Activated CD4-positive, alpha-beta T cell treated with anti-CD3 and anti-CD28 coated beads for 48 hours (primary cell): Measurements from ENCODE around the gene CETP.
A peak's percentile ranks its signal among the peaks of the same experiment; 100 is the strongest.

Source experiments
- DNase-seq: peaks from one replicate; pipeline ENCODE4 v3.0.0-alpha.2; 2020

CETP gene, protein sequence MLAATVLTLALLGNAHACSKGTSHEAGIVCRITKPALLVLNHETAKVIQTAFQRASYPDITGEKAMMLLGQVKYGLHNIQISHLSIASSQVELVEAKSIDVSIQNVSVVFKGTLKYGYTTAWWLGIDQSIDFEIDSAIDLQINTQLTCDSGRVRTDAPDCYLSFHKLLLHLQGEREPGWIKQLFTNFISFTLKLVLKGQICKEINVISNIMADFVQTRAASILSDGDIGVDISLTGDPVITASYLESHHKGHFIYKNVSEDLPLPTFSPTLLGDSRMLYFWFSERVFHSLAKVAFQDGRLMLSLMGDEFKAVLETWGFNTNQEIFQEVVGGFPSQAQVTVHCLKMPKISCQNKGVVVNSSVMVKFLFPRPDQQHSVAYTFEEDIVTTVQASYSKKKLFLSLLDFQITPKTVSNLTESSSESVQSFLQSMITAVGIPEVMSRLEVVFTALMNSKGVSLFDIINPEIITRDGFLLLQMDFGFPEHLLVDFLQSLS

DNA sequence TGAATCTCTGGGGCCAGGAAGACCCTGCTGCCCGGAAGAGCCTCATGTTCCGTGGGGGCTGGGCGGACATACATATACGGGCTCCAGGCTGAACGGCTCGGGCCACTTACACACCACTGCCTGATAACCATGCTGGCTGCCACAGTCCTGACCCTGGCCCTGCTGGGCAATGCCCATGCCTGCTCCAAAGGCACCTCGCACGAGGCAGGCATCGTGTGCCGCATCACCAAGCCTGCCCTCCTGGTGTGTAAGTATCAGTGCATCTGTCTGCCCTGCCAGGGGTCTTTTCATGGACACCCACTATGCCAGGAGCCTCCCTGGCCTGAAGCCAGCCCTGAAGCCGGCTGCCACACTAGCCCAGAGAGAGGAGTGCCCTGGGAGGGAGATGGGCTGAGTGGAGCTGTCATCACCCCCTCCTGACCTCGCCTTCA lies at the start of gene CETP:
Gene CETP (plus strand): TSS at position 100 of the 431 bp plus-strand sequence. CDS start 30 bp downstream, at position 130.
- no peak for DNase-seq

DNA sequence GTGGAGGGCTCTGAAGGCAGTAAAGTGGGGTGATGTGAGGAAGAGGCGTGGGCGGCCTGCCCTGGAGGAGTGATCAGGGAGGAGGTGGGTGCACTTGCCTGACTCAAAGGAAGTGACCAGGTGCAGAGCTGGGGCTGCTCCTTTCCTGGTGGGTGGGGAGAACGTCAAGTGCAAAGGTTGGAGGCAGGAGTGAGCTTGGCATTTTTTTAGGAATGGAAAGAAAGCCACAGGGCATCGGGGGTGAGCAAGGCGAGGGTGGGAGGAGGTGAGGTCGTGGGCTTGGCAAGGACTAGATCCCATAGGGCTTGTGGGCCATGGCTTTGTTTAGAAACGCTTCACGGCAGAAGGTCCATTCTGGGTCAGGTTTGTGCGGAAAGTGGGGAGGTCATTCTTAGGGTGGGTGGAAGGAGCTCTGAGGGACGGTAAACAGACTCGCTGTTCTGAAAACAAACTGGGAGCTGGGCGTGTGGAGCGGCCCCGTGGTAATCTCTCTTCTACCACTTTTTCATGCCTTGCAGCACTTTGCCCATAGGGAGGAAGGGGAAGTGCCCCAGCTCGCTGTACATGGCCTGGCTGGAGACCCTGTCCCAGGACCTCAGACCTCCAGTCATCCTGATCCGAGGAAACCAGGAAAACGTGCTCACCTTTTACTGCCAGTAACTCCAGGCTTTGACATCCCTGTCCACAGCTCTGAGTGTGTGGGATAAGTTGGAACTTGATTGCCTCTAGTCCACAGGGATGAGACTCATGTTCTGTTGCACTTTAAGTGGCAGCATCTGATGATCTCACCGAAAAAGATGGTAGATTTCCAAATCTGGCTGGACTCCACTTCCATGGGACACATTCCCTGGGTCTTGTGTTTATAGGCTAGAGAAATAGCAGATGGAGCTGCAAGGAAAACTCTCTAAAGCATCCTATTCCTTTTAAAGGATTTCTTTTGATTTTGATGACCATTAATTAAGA lies 48.7 kb upstream of the CETP start:
- DNase-seq: no peak

DNA sequence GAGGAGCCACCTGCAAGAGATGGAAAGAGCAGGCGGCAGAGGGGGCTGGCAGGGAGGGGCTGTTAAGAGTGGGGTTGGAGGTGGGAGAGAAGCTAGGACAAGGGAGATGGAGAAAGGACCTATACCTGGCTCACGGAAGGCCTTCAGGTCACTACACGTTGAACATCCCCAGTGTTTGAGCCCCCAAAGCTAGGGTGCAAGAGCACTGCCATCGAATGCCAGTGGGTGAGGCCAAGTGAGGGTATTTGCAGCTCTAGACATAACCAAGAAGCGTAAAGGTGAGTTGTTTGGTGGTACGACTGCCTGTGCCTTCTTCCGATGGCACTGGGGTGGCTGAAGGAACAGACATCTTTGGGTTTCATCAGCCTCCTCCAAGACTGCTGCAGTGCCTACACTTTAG lies 46.9 kb upstream of the CETP start:
- DNase-seq: no peak

DNA sequence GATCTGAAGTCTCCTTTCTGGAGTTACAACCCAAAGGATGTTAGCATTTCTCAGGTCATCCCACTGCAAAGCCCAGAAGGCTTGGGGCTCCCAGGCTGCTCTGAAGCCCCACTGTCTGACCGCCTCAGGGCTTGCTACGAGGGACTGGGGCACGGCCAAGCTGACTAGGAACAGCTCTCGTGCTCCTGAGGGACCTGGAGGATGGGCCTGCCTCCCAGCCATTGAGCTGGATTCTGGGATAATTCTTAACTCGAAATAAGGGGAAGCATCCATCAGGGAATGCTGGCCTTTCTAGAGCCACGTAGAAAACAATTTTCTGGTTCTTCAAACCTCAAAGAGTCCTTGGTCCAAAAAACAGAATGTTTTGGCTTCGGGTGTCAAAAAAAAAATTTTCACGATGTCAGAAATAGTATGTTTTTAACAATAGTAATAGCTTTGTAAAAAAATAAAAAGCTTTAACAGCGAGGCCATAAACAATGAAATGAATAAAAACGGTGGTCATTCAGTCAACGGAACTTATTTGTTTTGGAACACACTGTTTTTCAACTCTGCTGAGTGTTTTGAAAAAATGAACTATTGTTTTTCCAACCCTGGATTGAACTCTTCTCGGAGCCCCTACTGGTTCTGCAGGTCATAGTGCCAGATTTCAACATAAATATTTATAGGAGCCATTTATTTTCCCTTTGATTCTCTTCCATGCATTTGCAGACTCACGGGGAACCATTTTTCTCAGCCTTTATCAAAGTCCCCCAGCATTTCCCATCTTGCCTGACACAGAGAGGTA lies 46.2 kb upstream of the CETP start:
- no peak for DNase-seq

DNA sequence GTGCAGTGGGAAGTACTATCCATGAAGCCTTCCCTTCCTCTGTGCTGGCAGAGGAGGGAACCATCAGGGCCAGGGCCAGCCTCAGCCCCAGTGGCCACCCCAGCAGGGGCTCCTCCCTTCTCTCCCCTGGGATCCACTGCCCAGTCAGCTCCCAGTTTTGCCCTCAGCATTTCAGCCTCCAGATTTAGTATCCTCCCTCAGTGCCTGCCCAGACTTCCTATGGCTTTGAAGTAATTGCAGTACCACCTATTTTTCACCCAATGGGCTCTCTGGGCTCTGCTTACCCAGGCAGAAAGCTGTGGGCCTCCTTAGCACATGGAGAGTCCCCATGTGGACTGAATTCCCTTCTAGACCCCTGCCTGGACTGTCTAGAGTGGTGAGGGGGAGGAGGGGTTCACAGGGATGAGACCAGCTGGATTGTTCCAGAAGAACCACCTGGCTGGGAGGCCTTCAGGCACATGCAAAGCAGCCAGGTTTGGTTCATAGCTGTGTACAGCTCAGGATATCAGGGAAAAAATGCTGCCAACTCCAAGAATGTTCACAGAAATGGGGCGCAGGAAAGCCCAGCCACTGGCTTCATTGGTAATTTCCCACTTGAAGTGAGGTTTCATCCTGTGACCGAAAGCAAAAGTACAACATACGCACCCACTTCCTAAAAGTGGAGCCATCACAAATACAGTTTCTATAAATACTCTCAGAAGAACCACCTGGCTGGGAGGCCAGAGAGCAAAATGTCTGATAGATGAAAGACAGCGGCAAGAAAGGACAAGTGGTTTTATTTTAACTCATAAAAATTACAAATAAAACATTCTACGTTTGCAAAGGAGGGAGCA lies 45.0 kb upstream of the CETP start:
- DNase-seq: peak; percentile 34

DNA sequence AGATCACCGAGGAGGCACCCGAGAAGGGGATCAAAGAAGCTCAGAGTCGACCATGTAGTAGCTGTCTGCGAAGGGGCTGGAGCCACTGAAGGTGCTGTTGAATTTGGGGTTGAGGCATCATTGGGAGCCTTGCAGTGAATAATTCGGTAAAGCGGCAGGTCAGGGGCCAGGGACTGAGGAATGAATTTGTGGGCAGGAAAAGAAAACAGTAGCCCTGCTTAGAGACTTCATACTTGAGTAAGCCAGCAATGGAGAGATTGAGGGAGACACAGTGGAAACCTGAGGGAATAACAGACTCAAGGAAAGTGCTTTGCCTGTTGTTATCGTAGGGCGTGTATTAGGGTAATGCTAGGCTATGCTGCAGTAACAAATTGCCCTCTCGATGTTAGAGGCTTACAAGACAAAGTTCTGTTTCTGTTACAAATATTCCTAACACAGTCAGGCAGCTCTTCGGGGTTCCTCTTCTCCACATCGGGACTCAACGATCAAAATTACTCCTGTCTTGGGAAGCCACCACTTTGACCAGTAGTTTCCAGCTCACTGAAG lies 43.2 kb upstream of the CETP start:
- DNase-seq: no peak

DNA sequence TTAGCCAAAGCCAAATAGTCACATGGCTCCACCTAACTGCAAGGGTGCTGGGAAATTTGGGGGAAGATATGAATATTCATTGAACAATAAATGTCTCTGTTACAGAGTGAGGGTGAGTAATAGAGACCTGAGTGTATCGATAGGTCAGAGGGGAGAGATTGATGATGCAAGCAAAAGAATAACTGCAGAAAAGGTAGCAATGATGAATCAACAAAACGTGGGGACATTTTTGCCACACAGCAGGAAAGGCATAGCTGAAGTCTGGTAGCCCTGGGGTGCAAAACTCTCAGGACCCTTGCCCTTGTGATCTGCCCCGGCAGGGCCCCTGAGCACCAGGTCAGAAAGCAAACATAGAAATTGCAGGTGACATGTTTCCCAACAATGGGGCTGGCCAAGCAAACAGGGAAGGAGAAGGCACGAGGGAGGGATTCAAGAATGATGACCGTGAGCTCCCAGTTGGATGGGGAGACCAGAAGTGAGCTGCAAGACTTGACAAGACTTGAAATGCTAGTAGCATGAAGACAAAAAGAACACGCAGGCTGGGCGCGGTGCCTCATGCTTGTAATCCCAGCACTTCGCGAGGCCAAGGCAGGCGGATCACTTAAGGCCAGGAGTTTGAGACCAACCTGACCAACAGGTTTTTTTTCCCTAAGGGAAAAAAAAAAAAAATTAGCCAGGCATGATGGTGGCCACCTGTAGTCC lies 42.5 kb upstream of the CETP start:
- DNase-seq: no peak

GRCh38 chr16:56921571-56921970 lies 40.2 kb upstream of the CETP start:
- DNase-seq: no peak

DNA sequence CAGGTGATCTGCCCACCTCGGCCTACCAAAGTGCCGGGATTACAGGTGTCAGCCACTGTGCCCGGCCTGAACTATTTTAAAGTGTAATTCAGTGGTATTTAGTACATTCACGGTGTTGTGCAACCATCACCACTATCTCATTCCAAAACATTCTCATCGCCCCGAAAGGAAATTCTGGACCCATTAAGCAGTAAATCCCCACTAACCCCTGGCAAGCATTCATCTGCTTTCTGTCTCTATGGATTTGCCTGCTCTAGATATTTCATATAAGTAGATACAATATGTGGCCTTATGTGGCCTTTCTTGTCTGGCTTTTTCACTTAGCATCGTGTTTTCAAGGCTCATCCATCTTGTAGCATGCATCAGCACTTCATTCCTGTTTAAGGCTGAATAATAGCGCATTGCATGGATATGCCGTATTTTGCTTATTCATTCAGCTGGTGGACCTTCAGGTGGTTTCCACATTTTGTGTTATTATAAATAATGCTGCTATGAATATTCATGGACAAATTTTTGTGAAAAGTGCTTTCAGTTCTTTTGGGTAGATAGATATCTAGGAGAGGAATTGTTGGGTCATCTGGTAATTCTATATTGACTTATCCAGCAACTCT lies 38.2 kb upstream of the CETP start:
- no peak for DNase-seq

DNA sequence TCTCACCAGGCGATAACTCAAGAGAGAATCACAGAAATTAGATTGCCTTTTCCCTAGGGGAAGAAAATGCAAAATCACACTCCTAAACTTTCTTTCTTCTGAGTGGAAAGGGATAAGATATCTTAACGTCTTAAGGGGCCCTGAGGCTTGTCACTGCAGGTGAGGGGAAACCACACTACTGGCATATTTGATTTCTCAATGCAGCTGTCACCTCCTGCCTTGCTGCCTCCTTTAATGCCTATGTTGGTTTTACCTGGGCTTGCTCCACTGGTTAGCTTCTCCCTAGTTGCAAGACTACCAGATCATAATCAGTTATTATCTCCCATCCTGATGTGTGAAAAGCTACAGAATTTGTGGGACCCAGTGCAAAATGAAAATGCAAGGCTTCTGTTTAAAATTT lies 34.3 kb upstream of the CETP start:
- no peak for DNase-seq

GRCh38 chr16:56929639-56930038 lies 32.1 kb upstream of the CETP start:
- no peak for DNase-seq

DNA sequence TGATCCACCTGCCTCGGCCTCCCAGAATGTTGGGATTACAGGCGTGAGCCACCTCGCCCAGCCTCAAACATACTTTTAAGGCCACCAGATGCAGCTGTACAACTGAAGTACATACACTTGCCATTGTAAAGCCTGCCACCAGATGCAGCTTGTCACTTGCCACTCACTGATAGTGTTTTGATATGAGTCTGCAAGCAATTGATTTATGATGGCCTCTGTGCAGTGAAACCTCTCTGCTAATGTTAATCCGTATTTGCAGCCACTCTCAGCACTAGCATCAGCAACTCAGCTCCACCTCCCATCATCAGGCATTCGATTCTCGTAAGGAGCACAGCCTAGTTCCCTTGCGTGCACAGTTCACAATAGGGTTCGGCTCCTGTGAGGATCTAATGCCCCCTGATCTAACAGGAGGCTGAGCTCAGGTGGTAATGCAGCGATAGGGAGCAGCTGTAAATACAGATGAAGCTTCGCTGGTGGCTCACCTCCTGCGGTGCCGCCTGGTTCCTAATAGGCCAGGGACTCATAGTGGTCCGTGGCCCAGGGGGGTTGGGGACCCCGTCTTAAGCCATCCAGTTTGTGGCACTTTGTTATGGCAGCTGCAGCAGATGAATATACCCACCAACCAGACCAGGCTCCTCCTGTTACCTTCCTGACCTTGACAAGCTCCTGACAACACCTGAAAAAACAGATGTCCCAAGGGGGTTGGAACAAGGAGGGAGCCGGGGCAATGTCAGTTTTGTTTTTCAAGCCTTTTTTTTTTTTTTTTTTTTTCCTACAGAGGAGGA lies 31.1 kb upstream of the CETP start:
- no peak for DNase-seq

GRCh38 chr16:56931271-56931891 lies 30.4 kb upstream of the CETP start:
- no peak for DNase-seq

GRCh38 chr16:56931892-56932720 lies 29.6 kb upstream of the CETP start, which contains the start of gene HERPUD1:
Gene HERPUD1, plus strand, starts transcription at chr16:56932142. Its CDS starts 103 bp downstream, at chr16:56932245.
- peak; percentile 100 for DNase-seq

DNA sequence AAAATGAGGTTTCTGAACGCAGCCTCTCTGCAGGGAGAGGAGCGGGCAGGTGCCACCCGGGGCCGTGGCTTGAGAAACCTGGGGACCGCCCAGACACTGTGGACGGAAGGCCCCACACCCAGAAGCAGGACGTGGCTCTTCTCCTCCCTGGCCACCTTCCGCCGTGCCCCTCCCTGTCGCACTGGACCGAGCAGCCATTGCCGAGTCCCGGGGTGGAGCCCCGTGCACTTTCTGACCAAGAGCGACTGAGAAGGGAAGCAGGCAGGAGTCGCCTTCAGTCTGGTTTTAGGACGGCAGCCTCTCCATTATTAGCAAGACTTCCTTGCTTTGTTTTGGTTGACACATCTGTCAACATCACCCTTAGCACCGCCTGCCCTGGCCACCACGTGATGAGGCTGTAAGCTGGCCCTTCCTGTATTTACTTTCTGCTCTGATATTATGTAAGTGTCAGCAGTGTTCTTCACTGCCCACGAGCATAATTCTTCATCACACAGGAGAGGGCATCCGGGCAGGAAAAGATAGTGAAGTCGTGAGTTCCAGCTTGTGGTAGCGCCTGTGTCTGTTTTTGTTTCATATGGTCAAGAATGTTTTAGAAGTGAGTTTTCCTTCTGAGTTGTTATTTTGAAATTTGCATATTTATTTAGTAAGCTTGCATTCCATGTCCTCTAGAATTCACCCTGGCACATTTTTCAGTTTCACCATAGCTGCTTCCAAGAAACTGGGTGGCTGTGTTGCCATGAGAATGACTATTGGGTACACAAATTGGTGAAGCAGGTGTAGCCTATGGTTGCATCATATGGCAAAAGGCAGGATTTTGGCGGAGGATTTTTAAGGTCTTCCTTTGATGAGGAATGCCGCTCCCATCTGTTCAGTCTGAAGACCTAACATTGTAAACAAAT lies 28.8 kb upstream of the CETP start:
- DNase-seq: peak; percentile 57

DNA sequence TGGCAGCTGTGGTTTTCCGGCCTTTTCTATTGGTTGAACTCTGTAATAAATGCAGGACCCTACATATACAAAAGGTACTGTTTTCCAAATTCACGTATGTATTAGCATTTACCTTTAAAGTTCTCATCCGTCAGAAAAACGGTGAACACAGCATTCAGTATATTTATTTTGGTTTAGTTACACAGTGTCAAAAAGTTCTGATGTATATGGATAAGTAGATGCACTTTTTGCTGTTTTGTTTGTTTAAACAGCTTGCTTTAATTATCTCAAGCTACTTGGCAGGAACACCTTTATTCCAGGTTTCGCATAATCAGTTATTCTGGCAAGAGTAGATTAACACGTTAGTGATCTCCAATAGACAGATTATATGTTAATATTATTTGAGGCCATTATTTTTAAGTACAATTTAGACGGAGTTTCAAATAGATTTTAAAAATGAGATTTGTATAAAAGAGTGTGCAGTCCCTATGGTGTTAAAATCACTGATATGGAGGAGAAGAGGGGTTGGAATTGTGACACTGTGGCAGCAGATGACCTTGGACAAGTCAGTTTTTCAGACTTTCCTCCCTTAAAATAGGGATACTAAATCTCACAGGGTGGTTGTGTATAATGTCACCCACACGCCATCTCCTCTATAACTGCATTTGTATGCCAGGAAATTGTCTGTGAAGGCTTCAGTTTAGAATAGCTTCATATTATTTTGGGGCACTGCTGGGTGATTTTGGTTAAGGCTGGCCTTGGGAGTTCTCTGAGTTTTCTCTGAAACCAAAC lies 27.7 kb upstream of the CETP start:
- no peak for DNase-seq
